ENCODE results near the gene KDM7A.

DNA sequence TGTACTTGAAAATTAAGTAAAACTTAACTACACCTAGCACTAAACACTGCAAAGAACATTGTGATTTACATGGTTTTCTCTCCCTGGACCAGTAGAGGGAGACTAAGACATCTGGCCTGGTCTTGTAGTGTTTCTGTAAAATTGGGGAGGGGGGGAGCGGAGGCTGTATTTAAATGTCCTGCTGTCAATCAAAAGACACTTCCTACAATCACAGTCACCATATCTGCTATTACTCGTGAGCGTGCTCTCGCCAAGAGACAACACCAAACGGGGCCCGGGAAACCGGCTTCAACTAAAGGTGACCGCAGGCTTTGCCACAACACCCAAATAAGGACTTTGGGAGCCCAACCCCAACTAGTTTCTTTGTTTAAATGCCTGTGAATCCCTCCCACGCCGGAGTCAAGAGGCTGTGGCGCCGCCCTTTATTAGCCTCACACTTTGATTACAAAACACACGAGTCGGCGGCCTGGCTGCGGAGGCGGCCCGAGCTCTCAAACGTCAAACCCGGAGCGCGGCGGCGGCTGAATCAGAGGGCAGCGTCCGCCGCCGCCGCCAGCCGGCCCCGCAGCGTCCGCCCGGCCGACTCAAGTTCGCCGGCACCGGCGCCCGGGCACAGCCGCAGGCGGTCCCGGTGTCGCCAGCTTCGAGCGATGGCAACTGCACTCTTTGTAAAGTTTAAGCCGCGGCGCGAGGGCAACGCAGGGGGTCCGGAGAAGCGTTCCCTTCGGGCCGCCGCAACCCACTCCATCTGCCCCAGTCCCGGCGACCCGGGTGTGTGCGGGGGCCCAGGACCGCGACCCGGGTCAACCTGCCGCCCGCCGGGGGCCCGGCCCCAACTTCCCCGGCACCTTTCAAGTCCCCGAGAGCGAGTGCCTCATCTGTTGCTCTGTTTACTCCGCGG is 1.3 kb downstream of the KDM7A start:
- TF ChIP-seq, protein P1, sequence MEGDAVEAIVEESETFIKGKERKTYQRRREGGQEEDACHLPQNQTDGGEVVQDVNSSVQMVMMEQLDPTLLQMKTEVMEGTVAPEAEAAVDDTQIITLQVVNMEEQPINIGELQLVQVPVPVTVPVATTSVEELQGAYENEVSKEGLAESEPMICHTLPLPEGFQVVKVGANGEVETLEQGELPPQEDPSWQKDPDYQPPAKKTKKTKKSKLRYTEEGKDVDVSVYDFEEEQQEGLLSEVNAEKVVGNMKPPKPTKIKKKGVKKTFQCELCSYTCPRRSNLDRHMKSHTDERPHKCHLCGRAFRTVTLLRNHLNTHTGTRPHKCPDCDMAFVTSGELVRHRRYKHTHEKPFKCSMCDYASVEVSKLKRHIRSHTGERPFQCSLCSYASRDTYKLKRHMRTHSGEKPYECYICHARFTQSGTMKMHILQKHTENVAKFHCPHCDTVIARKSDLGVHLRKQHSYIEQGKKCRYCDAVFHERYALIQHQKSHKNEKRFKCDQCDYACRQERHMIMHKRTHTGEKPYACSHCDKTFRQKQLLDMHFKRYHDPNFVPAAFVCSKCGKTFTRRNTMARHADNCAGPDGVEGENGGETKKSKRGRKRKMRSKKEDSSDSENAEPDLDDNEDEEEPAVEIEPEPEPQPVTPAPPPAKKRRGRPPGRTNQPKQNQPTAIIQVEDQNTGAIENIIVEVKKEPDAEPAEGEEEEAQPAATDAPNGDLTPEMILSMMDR (IDR thresholded peaks at IDR 0.05; ENCODE audit: control extremely low read depth in 1 of 3, insufficient read depth in 1 of 3, low read depth in 1 of 3, low read length in 3 of 3) = peak in 2 of 3 experiments; percentile 66 to 78; a peak in 3 of 4 replicates
- peak in 1 of 2 experiments; percentile 75; a peak in 1 of 4 replicates for TF ChIP-seq HDAC2 (IDR thresholded peaks at IDR 0.05; ENCODE audit: borderline replicate concordance in 1 of 2, low read depth in 2 of 2, low read length in 2 of 2)
